SK-N-SH (cell line): ENCODE data around the gene USPL1. TPM values are rescaled to one million over a fixed set of nuclear protein-coding genes. Genes with fewer than 3 reads are reported as not detected.
A peak's percentile ranks its signal among the peaks of the same experiment; 100 is the strongest.

Experiments used
- CTCF ChIA-PET: fragments of 300-600, 350-600 bp; formaldehyde crosslinking; extraction: SDS; loops from one replicate; lab custom pipeline; 2021; lab: Yijun Ruan, JAX
- POLR2A ChIA-PET: fragments of 350-600 bp; sonication (Branson Sonifier 250); formaldehyde crosslinking; extraction: SDS; loops from one replicate; lab custom pipeline; 2020; ENCODE audit warnings: antibody characterized with exemption, inconsistent platforms; lab: Yijun Ruan, JAX
- DNase-seq: peaks from one replicate; pipeline ENCODE4 v3.0.0; 2012
- H2AFZ ChIP-seq: fragments of 200-600 bp; sonication (generic); 2 replicates; pipeline ENCODE4 v1.8.1; 2016; ENCODE audit warnings: antibody characterized with exemption, mild to moderate bottlenecking, low read depth
- H3F3A ChIP-seq: fragments of 200-600 bp; sonication (generic); replicated peaks from 2 replicates; pipeline ENCODE3; 2016; ENCODE audit warnings: antibody characterized with exemption, mild to moderate bottlenecking; ENCODE audit not compliant: insufficient read depth
- H3K27ac ChIP-seq, 2 experiments: fragments of 200-500 bp in 1 of 2; fragments of 200-600 bp in 1 of 2; sonication (Bioruptor generic) in 1 of 2; sonication (generic), shearing (Covaris generic) in 1 of 2; 2 replicates each; pipeline versions ENCODE4 v1.5.1 to v1.6.1; 2014 to 2016; ENCODE audit warnings: low read depth in 2 of 2, inconsistent platforms in 1 of 2, low read length in 1 of 2, mild to moderate bottlenecking in 1 of 2, mixed read lengths in 1 of 2
- H3K27me3 ChIP-seq: fragments of 200-600 bp; sonication (generic), shearing (Covaris generic); 2 replicates; pipeline ENCODE4 v1.6.1; 2016; ENCODE audit warnings: mixed run types; ENCODE audit not compliant: insufficient read depth
- H3K36me3 ChIP-seq, 2 experiments: fragments of 200-500 bp in 1 of 2; fragments of 200-600 bp in 1 of 2; sonication (Bioruptor generic) in 1 of 2; sonication (generic) in 1 of 2; replicated peaks in 1 of 2; 2 replicates each; pipeline versions ENCODE3 to v1.5.1; 2014 to 2016; ENCODE audit warnings: low read length in 1 of 2, mild to moderate bottlenecking in 1 of 2; ENCODE audit not compliant: insufficient read depth in 2 of 2, control insufficient read depth in 1 of 2
- H3K4me1 ChIP-seq, 2 experiments: fragments of 200-500 bp in 1 of 2; fragments of 200-600 bp in 1 of 2; sonication (Bioruptor generic) in 1 of 2; sonication (generic), shearing (Covaris generic) in 1 of 2; 2 replicates each; pipeline versions ENCODE4 v1.5.1 to v1.6.1; 2014 to 2016; ENCODE audit warnings: low read depth in 1 of 2, low read length in 1 of 2, mixed run types in 1 of 2; ENCODE audit not compliant: insufficient read depth in 2 of 2, control insufficient read depth in 1 of 2
- H3K4me2 ChIP-seq: fragments of 200-600 bp; sonication (generic), shearing (Covaris generic); 2 replicates; pipeline ENCODE4 v1.6.1; 2017; ENCODE audit warnings: mixed run types
- H3K4me3 ChIP-seq, 2 experiments: fragments of 200-500 bp in 1 of 2; fragments of 200-600 bp in 1 of 2; sonication (Bioruptor generic) in 1 of 2; sonication (generic), shearing (Covaris generic) in 1 of 2; 2 replicates each; pipeline versions ENCODE4 v1.5.1 to v1.8.1; 2014 to 2016; ENCODE audit warnings: low read depth in 2 of 2, inconsistent platforms in 1 of 2, low read length in 1 of 2, mild to moderate bottlenecking in 1 of 2, mixed read lengths in 1 of 2, moderate library complexity in 1 of 2
- H3K79me2 ChIP-seq: fragments of 200-600 bp; sonication (generic); 2 replicates; pipeline ENCODE4 v1.8.1; 2017; ENCODE audit warnings: mild to moderate bottlenecking; ENCODE audit not compliant: insufficient read depth
- H3K9ac ChIP-seq: fragments of 200-600 bp; sonication (generic); 2 replicates; pipeline ENCODE4 v1.6.1; 2017; ENCODE audit warnings: mixed run types
- H3K9me2 ChIP-seq: fragments of 200-600 bp; sonication (generic); 2 replicates; pipeline ENCODE4 v1.6.1; 2017; ENCODE audit warnings: mixed run types
- H3K9me3 ChIP-seq: fragments of 200-600 bp; sonication (generic); 2 replicates; pipeline ENCODE4 v1.6.1; 2017; ENCODE audit warnings: mixed run types, mild to moderate bottlenecking, moderate library complexity
- H4K20me1 ChIP-seq: fragments of 200-600 bp; sonication (generic); 2 replicates; pipeline ENCODE4 v1.6.1; 2017; ENCODE audit warnings: mild to moderate bottlenecking, mixed run types; ENCODE audit not compliant: insufficient read depth
- EP300 ChIP-seq, 2 experiments: IDR thresholded peaks; 2 replicates each; pipeline versions ENCODE4 v1.4.0 to v1.6.1; 2012; ENCODE audit warnings: borderline replicate concordance in 1 of 2, low read depth in 1 of 2, low read length in 1 of 2
- EZH2phosphoT487 ChIP-seq: fragments of 200-600 bp; sonication (generic); IDR thresholded peaks from 2 replicates; pipeline ENCODE4 v1.6.1; 2017; ENCODE audit warnings: low read depth, mixed run types, mild to moderate bottlenecking, antibody characterized with exemption, moderate library complexity, borderline replicate concordance
- FOSL2 ChIP-seq: IDR thresholded peaks from 2 replicates; pipeline ENCODE4 v1.4.0; 2012; ENCODE audit warnings: low read depth, mild to moderate bottlenecking, moderate library complexity, borderline replicate concordance
- JUND ChIP-seq: IDR thresholded peaks from 2 replicates; pipeline ENCODE4 v1.4.0; 2012
- MAX ChIP-seq: IDR thresholded peaks from 2 replicates; pipeline ENCODE4 v1.4.0; 2012; ENCODE audit warnings: low read depth
- NFIC ChIP-seq: IDR thresholded peaks from 2 replicates; pipeline ENCODE4 v1.4.0; 2012; ENCODE audit warnings: borderline replicate concordance
- NRF1 ChIP-seq: IDR thresholded peaks from 2 replicates; pipeline ENCODE4 v1.6.1; 2012; ENCODE audit warnings: low read depth, mild to moderate bottlenecking, low read length
- RCOR1 ChIP-seq: fragments of 150-350 bp; IDR thresholded peaks from 2 replicates; pipeline ENCODE4 v1.6.1; 2017; ENCODE audit warnings: antibody characterized with exemption, low read length
- TAF1 ChIP-seq: IDR thresholded peaks from 2 replicates; pipeline ENCODE4 v1.6.1; 2012; ENCODE audit warnings: low read depth, mild to moderate bottlenecking, low read length, moderate library complexity, borderline replicate concordance
- TCF12 ChIP-seq: IDR thresholded peaks from 2 replicates; pipeline ENCODE4 v1.4.0; 2012
- YY1 ChIP-seq: IDR thresholded peaks from 2 replicates; pipeline ENCODE4 v1.4.0; 2012; ENCODE audit warnings: low read depth, mild to moderate bottlenecking
- WGBS: methylation state at CpG from one replicate; pipeline ENCODE4 v1.1.6; 2017; ENCODE audit warnings: low lambda C conversion rate; 5-methylcytosine and 5-hydroxymethylcytosine counted together
- polyA plus RNA-seq, 3 experiments: library from polyadenylated mRNA; depleted of rRNA; stranded (reverse); fragments of >200 nt; gene quantifications; 2 replicates each; pipeline ENCODE4 v1.2.3, GENCODE V29; 2012
- TF ChIP-seq, protein P1 (sequence below): IDR thresholded peaks from 2 replicates; pipeline ENCODE4 v1.6.1; 2012; ENCODE audit warnings: mild to moderate bottlenecking, low read depth, low read length, moderate library complexity
- TF ChIP-seq, protein P2 (sequence below): fragments of 200-600 bp; sonication (generic); IDR thresholded peaks from 2 replicates; pipeline ENCODE4 v1.6.1; 2017; ENCODE audit warnings: antibody characterized with exemption, mild to moderate bottlenecking, moderate library complexity
- TF ChIP-seq, protein P3 (sequence below): IDR thresholded peaks from 2 replicates; pipeline ENCODE4; 2012
- TF ChIP-seq, protein P4 (sequence below): fragments of 150-350 bp; IDR thresholded peaks from 2 replicates; pipeline ENCODE4 v1.6.1; 2016; ENCODE audit warnings: mild to moderate bottlenecking, low read depth, low read length

USPL1 gene
- polyA plus RNA-seq, 1 of the 3 experiments (the other 2 are of a cell fraction): 6.4 TPM

GRCh38 chr13:30584051-30584731, 33.5 kb upstream of the USPL1 start:
- no peaks in the 10 kb centered on the region for H3K36me3 ChIP-seq
- no peak for DNase-seq
- H4K20me1 ChIP-seq: no peaks in the 10 kb centered on the region
- no peaks in the 10 kb centered on the region for H3K9me3 ChIP-seq
- H3K79me2 ChIP-seq: no peaks in the 10 kb centered on the region; the same call in 1 of the 2 replicates
- no peaks in the 10 kb centered on the region; a peak in 1 of 4 replicates for H3K4me1 ChIP-seq
- ChIA-PET POLR2A (no interaction called here), CTCF (no interaction called here)
- no peak overlapping the region for H2AFZ ChIP-seq
- H3K27ac ChIP-seq: no peak overlapping the region
- no peak overlapping the region for H3K4me2 ChIP-seq
- TF ChIP-seq EZH2phosphoT487: no peak
- TF ChIP-seq, protein P1, sequence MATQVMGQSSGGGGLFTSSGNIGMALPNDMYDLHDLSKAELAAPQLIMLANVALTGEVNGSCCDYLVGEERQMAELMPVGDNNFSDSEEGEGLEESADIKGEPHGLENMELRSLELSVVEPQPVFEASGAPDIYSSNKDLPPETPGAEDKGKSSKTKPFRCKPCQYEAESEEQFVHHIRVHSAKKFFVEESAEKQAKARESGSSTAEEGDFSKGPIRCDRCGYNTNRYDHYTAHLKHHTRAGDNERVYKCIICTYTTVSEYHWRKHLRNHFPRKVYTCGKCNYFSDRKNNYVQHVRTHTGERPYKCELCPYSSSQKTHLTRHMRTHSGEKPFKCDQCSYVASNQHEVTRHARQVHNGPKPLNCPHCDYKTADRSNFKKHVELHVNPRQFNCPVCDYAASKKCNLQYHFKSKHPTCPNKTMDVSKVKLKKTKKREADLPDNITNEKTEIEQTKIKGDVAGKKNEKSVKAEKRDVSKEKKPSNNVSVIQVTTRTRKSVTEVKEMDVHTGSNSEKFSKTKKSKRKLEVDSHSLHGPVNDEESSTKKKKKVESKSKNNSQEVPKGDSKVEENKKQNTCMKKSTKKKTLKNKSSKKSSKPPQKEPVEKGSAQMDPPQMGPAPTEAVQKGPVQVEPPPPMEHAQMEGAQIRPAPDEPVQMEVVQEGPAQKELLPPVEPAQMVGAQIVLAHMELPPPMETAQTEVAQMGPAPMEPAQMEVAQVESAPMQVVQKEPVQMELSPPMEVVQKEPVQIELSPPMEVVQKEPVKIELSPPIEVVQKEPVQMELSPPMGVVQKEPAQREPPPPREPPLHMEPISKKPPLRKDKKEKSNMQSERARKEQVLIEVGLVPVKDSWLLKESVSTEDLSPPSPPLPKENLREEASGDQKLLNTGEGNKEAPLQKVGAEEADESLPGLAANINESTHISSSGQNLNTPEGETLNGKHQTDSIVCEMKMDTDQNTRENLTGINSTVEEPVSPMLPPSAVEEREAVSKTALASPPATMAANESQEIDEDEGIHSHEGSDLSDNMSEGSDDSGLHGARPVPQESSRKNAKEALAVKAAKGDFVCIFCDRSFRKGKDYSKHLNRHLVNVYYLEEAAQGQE: peak; percentile 74; the same call in 1 of the 2 replicates
- WGBS: 91% methylated on average over 1 of the region's 1 CpG
- no peak overlapping the region for H3K9ac ChIP-seq
- H3K4me3 ChIP-seq: no peak overlapping the region
- H3K27me3 ChIP-seq: no peaks in the 10 kb centered on the region
- peaks cover 3% of the 10 kb centered on the region for H3F3A ChIP-seq
- H3K9me2 ChIP-seq: no peaks in the 10 kb centered on the region

DNA sequence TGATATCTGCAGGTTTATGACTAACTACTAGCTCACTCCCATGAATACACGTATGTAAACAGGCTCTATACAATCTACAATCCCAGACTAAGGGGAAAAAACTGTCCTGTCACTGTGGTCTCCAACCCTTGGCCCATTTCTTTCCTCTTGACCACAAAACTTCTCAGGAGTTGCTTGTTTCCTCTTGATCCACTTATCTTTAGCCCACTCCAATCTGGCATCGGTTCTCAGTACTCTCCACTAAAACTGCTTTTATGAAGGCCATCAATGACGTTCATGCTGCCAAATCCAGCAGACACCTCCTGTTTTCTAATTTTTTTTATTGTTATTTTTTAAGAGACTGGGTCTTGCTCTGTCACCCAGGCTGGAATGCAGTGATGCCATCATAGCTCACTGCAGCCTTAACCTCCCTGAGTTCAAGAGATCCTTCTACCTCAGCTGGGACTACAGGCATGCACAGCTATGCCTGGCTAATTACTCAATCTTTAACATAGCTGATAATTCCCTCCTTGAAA, 31.9 kb upstream of the USPL1 start:
- ChIA-PET CTCF (interaction anchor here (0.9 kb wide), 1 partner anchor 59 kb away, joined by 3 read pairs; no protein-coding TSS in a partner anchor), POLR2A (no interaction called here)
- Histone ChIP-seq H3K4me2 (no peak overlapping the region), H3K27me3 (no peaks in the 10 kb centered on the region), H3K36me3 (no peaks in the 10 kb centered on the region), H3K9me3 (no peaks in the 10 kb centered on the region), H3K9me2 (no peaks in the 10 kb centered on the region), H3K4me1 (no peaks in the 10 kb centered on the region; a peak in 1 of 4 replicates), H3K27ac (0 out of 4 replicates have a peak overlapping the region, but pooled peaks of 1 of the 2 experiments have one; percentile 10), H4K20me1 (no peaks in the 10 kb centered on the region), H3F3A (peaks cover 3% of the 10 kb centered on the region), H2AFZ (no peak overlapping the region), H3K4me3 (no peak overlapping the region), H3K9ac (no peak overlapping the region), H3K79me2 (no peaks in the 10 kb centered on the region)
- TF ChIP-seq TAF1 (no peak), JUND (no peak), EZH2phosphoT487 (no peak), NFIC (no peak), YY1 (no peak), FOSL2 (no peak), NRF1 (no peak), MAX (no peak), TCF12 (no peak), RCOR1 (no peak), EP300 (IDR thresholded peaks at IDR 0.05; ENCODE audit: borderline replicate concordance in 1 of 2, low read depth in 1 of 2, low read length in 1 of 2) (no peak)
- TF ChIP-seq, protein P2, sequence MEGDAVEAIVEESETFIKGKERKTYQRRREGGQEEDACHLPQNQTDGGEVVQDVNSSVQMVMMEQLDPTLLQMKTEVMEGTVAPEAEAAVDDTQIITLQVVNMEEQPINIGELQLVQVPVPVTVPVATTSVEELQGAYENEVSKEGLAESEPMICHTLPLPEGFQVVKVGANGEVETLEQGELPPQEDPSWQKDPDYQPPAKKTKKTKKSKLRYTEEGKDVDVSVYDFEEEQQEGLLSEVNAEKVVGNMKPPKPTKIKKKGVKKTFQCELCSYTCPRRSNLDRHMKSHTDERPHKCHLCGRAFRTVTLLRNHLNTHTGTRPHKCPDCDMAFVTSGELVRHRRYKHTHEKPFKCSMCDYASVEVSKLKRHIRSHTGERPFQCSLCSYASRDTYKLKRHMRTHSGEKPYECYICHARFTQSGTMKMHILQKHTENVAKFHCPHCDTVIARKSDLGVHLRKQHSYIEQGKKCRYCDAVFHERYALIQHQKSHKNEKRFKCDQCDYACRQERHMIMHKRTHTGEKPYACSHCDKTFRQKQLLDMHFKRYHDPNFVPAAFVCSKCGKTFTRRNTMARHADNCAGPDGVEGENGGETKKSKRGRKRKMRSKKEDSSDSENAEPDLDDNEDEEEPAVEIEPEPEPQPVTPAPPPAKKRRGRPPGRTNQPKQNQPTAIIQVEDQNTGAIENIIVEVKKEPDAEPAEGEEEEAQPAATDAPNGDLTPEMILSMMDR: no peak
- TF ChIP-seq, protein P3, sequence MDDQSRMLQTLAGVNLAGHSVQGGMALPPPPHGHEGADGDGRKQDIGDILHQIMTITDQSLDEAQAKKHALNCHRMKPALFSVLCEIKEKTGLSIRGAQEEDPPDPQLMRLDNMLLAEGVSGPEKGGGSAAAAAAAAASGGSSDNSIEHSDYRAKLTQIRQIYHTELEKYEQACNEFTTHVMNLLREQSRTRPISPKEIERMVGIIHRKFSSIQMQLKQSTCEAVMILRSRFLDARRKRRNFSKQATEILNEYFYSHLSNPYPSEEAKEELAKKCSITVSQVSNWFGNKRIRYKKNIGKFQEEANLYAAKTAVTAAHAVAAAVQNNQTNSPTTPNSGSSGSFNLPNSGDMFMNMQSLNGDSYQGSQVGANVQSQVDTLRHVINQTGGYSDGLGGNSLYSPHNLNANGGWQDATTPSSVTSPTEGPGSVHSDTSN: no peak
- TF ChIP-seq, protein P4, sequence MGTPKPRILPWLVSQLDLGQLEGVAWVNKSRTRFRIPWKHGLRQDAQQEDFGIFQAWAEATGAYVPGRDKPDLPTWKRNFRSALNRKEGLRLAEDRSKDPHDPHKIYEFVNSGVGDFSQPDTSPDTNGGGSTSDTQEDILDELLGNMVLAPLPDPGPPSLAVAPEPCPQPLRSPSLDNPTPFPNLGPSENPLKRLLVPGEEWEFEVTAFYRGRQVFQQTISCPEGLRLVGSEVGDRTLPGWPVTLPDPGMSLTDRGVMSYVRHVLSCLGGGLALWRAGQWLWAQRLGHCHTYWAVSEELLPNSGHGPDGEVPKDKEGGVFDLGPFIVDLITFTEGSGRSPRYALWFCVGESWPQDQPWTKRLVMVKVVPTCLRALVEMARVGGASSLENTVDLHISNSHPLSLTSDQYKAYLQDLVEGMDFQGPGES: no peak
- 68% methylated on average over 3 of the region's 3 CpGs for WGBS
- DNase-seq: no peak
